ENCODE results near the gene IFNL1. TPM values are rescaled to one million over a fixed set of nuclear protein-coding genes. Genes with fewer than 3 reads are reported as not detected.
A peak's percentile ranks its signal among the peaks of the same experiment; 100 is the strongest.

Gene IFNL1
- total RNA-seq, 1 donor from 2014 or later: not detected

DNA sequence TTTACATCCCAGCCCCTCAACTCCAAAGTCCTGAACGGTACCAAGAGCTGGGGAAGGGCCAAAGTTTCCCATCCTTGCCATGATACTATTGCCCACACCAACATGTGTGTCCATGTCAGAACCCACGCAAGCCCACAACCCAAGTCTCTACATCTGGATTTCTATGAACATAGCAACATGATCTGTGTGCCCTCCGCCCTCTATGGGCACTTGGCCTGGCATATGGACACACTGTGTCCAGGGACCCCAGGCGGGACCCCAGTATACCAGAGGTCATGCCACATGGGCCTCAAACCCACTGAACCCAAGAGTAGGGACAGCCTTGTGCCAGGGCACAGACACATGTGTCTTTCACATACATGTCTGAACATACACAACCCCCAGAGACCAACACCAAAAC lies 22.5 kb downstream of the IFNL1 start:
- H3K79me2 ChIP-seq (ENCODE audit: low read depth): no peaks in the 10 kb centered on the region
- H3K36me3 ChIP-seq: no peaks in the 10 kb centered on the region
- H3K36me3 Mint-ChIP-seq: peaks cover 2% of the 10 kb centered on the region
- peaks cover 12% of the 10 kb centered on the region for H3F3A ChIP-seq (ENCODE audit: low read depth)
- H3K27ac Mint-ChIP-seq: no peak overlapping the region
- H2AFZ ChIP-seq (replicated peaks): no peak overlapping the region
- H3K4me2 ChIP-seq: no peak overlapping the region
- no peak overlapping the region for H3K4me3 ChIP-seq
- no peak overlapping the region for H3K9ac ChIP-seq
- H3K9me3 Mint-ChIP-seq: no peaks in the 10 kb centered on the region
- peaks cover 6% of the 10 kb centered on the region for H3K4me1 ChIP-seq
- TF ChIP-seq EZH2 (IDR thresholded peaks at IDR 0.05) (no peak), EZH2phosphoT487 (IDR thresholded peaks at IDR 0.05) (no peak)
- peaks cover 19% of the 10 kb centered on the region for H3K27me3 Mint-ChIP-seq (ENCODE audit: insufficient read depth, low read depth)
- peaks cover 49% of the 10 kb centered on the region for H3K27me3 ChIP-seq
- no peaks in the 10 kb centered on the region for H4K20me1 ChIP-seq (ENCODE audit: low read depth)
- H3K4me3 Mint-ChIP-seq: peak overlapping the region; percentile 93
- no peak for DNase-seq (ENCODE audit: low spot score)
- no peaks in the 10 kb centered on the region for H3K9me3 ChIP-seq (ENCODE audit: low read depth)
- H3K27ac ChIP-seq: no peak overlapping the region
- peaks cover 18% of the 10 kb centered on the region for H3K4me1 Mint-ChIP-seq

DNA sequence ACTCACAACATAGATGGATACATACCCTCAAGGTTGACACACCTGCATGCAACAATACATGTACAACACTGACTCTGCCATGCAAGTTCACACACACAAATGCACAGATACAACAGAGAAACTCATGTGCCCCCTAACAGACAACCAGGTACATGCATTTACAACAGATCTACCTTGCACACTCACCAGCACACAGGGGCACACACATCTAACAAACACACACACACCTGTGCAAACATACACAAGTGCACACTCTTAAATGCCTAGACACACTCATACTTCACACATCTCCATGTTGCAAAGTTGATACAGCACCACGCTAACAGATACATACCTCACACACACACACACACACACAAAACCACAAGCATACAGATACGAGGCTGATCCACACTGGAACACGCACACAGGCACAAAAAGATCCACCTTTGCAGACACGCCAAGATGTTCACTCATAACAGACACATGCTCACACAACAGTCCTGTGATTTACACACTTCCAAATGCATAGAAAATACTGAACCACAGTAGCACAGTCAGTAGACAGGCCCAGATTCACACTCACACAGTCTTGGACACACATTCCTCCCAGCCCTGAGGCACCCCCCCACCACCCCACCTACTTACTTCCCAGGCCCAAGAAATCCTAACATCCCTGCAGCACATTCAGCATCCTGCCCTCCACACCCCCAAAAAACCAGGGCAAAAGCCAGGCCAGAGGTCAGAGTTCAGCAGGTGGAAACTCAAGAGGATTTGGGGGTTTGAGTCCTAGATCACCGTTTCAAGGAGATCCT lies 23.1 kb downstream of the IFNL1 start:
- no peak overlapping the region for H3K9ac ChIP-seq
- peaks cover 55% of the 10 kb centered on the region for H3K27me3 ChIP-seq
- Mint-ChIP-seq H3K4me1 (peaks cover 18% of the 10 kb centered on the region), H3K4me3 (peak overlapping the region; percentile 93), H3K27me3 (ENCODE audit: insufficient read depth, low read depth) (peaks cover 19% of the 10 kb centered on the region), H3K36me3 (peaks cover 2% of the 10 kb centered on the region), H3K9me3 (no peaks in the 10 kb centered on the region), H3K27ac (peak overlapping the region; percentile 24)
- H3K9me3 ChIP-seq (ENCODE audit: low read depth): no peaks in the 10 kb centered on the region
- H2AFZ ChIP-seq (replicated peaks): no peak overlapping the region
- H4K20me1 ChIP-seq (ENCODE audit: low read depth): no peaks in the 10 kb centered on the region
- H3K27ac ChIP-seq: no peak overlapping the region
- no peak for DNase-seq (ENCODE audit: low spot score)
- peak overlapping the region; percentile 99 for H3K4me2 ChIP-seq
- H3K4me3 ChIP-seq: peak overlapping the region; percentile 82
- H3K36me3 ChIP-seq: no peaks in the 10 kb centered on the region
- H3F3A ChIP-seq (ENCODE audit: low read depth): peaks cover 12% of the 10 kb centered on the region
- no peaks in the 10 kb centered on the region for H3K79me2 ChIP-seq (ENCODE audit: low read depth)
- TF ChIP-seq EZH2phosphoT487 (IDR thresholded peaks at IDR 0.05) (no peak), EZH2 (IDR thresholded peaks at IDR 0.05) (no peak)
- TF ChIP-seq, protein P1, sequence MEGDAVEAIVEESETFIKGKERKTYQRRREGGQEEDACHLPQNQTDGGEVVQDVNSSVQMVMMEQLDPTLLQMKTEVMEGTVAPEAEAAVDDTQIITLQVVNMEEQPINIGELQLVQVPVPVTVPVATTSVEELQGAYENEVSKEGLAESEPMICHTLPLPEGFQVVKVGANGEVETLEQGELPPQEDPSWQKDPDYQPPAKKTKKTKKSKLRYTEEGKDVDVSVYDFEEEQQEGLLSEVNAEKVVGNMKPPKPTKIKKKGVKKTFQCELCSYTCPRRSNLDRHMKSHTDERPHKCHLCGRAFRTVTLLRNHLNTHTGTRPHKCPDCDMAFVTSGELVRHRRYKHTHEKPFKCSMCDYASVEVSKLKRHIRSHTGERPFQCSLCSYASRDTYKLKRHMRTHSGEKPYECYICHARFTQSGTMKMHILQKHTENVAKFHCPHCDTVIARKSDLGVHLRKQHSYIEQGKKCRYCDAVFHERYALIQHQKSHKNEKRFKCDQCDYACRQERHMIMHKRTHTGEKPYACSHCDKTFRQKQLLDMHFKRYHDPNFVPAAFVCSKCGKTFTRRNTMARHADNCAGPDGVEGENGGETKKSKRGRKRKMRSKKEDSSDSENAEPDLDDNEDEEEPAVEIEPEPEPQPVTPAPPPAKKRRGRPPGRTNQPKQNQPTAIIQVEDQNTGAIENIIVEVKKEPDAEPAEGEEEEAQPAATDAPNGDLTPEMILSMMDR (IDR thresholded peaks at IDR 0.05): no peak
- peaks cover 6% of the 10 kb centered on the region for H3K4me1 ChIP-seq

DNA sequence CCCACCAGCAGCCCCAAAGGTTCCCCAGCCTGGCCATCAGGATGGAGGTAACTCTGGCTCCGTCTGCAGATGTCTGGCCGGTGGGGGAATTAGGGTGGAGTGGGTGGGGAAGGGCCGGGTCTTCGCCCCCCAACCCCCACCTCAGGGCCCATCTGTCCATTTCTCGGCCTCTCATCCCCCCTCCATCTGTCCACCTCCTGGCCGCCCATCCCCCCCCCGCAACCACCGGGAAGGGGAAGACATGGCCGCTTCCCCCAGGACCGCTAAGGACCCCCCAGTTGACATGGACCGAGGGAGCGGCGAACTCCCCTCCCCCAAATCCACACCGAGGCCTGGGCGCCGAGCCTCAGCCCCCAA lies 23.7 kb downstream of the IFNL1 start:
- Mint-ChIP-seq H3K36me3 (peaks cover 2% of the 10 kb centered on the region), H3K4me3 (peak overlapping the region; percentile 93)

More for the DNA sequence above, 23.7 kb downstream of the IFNL1 start:
- H3K4me1 Mint-ChIP-seq: peaks cover 18% of the 10 kb centered on the region
- Histone ChIP-seq H2AFZ (replicated peaks) (peak overlapping the region; percentile 82), H3K79me2 (ENCODE audit: low read depth) (no peaks in the 10 kb centered on the region), H3K9ac (no peak overlapping the region), H3K4me3 (peak overlapping the region; percentile 82), H3K36me3 (no peaks in the 10 kb centered on the region), H3K4me2 (peak overlapping the region; percentile 99), H4K20me1 (ENCODE audit: low read depth) (no peaks in the 10 kb centered on the region), H3F3A (ENCODE audit: low read depth) (peaks cover 12% of the 10 kb centered on the region), H3K27ac (no peak overlapping the region), H3K9me3 (ENCODE audit: low read depth) (no peaks in the 10 kb centered on the region), H3K4me1 (peaks cover 6% of the 10 kb centered on the region), H3K27me3 (peaks cover 57% of the 10 kb centered on the region)
- TF ChIP-seq EZH2phosphoT487 (IDR thresholded peaks at IDR 0.05) (no peak), EZH2 (IDR thresholded peaks at IDR 0.05) (no peak)
- TF ChIP-seq, protein P1 (IDR thresholded peaks at IDR 0.05): no peak
- no peak overlapping the region for H3K27ac Mint-ChIP-seq
- no peaks in the 10 kb centered on the region for H3K9me3 Mint-ChIP-seq
- H3K27me3 Mint-ChIP-seq (ENCODE audit: insufficient read depth, low read depth): peaks cover 19% of the 10 kb centered on the region
- DNase-seq (ENCODE audit: low spot score): peak; percentile 18

All from neural progenitor cell (in vitro differentiated cells).